ENCODE measurements around the gene DNAJC13. TPM values are rescaled to one million over a fixed set of nuclear protein-coding genes. Genes with fewer than 3 reads are reported as not detected.

Gene DNAJC13
- total RNA-seq, 1 donor from 2014 or later: 38.9 TPM

GRCh38 chr3:132504375-132504933, 87.2 kb downstream of the DNAJC13 start:
- no peak overlapping the region for H3K4me3 ChIP-seq (ENCODE audit: low read depth, low read length)
- no peak for DNase-seq (ENCODE audit: low read depth)
- TF ChIP-seq CTCF (IDR thresholded peaks at IDR 0.05; ENCODE audit: insufficient read depth, low read length, poor library complexity, severe bottlenecking): no peak
- no peaks in the 10 kb centered on the region for H3K27me3 ChIP-seq (ENCODE audit: control insufficient read depth, insufficient read depth, low read length)
- H3K36me3 ChIP-seq (ENCODE audit: control insufficient read depth, insufficient read depth, low read length): no peaks in the 10 kb centered on the region

GRCh38 chr3:132507657-132508056, 90.4 kb downstream of the DNAJC13 start:
- no peaks in the 10 kb centered on the region for H3K36me3 ChIP-seq (ENCODE audit: control insufficient read depth, insufficient read depth, low read length)
- DNase-seq (ENCODE audit: low read depth): peak; percentile 4

GRCh38 chr3:132509096-132509495, 91.8 kb downstream of the DNAJC13 start:
- no peak for DNase-seq (ENCODE audit: low read depth)
- TF ChIP-seq CTCF (IDR thresholded peaks at IDR 0.05; ENCODE audit: insufficient read depth, low read length, poor library complexity, severe bottlenecking): no peak
- H3K36me3 ChIP-seq (ENCODE audit: control insufficient read depth, insufficient read depth, low read length): peaks cover 2% of the 10 kb centered on the region
- no peak overlapping the region for H3K4me3 ChIP-seq (ENCODE audit: low read depth, low read length)
- H3K27me3 ChIP-seq (ENCODE audit: control insufficient read depth, insufficient read depth, low read length): no peaks in the 10 kb centered on the region

More at GRCh38 chr3:132507657-132508056, 90.4 kb downstream of the DNAJC13 start:
- no peak for TF ChIP-seq CTCF (IDR thresholded peaks at IDR 0.05; ENCODE audit: insufficient read depth, low read length, poor library complexity, severe bottlenecking)
- H3K4me3 ChIP-seq (ENCODE audit: low read depth, low read length): no peak overlapping the region
- no peaks in the 10 kb centered on the region for H3K27me3 ChIP-seq (ENCODE audit: control insufficient read depth, insufficient read depth, low read length)

- no peak for DNase-seq (ENCODE audit: low read depth)
- TF ChIP-seq CTCF (IDR thresholded peaks at IDR 0.05; ENCODE audit: insufficient read depth, low read length, poor library complexity, severe bottlenecking): no peak
- Histone ChIP-seq H3K4me3 (ENCODE audit: low read depth, low read length) (no peak overlapping the region), H3K27me3 (ENCODE audit: control insufficient read depth, insufficient read depth, low read length) (no peaks in the 10 kb centered on the region), H3K36me3 (ENCODE audit: control insufficient read depth, insufficient read depth, low read length) (peaks cover 2% of the 10 kb centered on the region)
Observed at GRCh38 chr3:132509506-132509905, 92.2 kb downstream of the DNAJC13 start.

- Histone ChIP-seq H3K4me3 (ENCODE audit: low read depth, low read length) (no peak overlapping the region), H3K36me3 (ENCODE audit: control insufficient read depth, insufficient read depth, low read length) (peaks cover 2% of the 10 kb centered on the region), H3K27me3 (ENCODE audit: control insufficient read depth, insufficient read depth, low read length) (no peaks in the 10 kb centered on the region)
- DNase-seq (ENCODE audit: low read depth): no peak
- TF ChIP-seq CTCF (IDR thresholded peaks at IDR 0.05; ENCODE audit: insufficient read depth, low read length, poor library complexity, severe bottlenecking): no peak
Observed at GRCh38 chr3:132513057-132513456, 95.8 kb downstream of the DNAJC13 start.

- H3K36me3 ChIP-seq (ENCODE audit: control insufficient read depth, insufficient read depth, low read length): peaks cover 2% of the 10 kb centered on the region
- no peaks in the 10 kb centered on the region for H3K27me3 ChIP-seq (ENCODE audit: control insufficient read depth, insufficient read depth, low read length)
- H3K4me3 ChIP-seq (ENCODE audit: low read depth, low read length): no peak overlapping the region
- no peak for DNase-seq (ENCODE audit: low read depth)
- TF ChIP-seq CTCF (IDR thresholded peaks at IDR 0.05; ENCODE audit: insufficient read depth, low read length, poor library complexity, severe bottlenecking): no peak
Observed at GRCh38 chr3:132517311-132517710, 100.0 kb downstream of the DNAJC13 start.

All from kidney epithelial cell (primary cell).